SW 1271 (cell line): ENCODE data around the gene RELN.
"Not testable (repeated sequence)": the region's sequence is repeated elsewhere in the genome, so short reads cannot be mapped to it uniquely, and the experiment has no call there.

ENCODE experiments used
- DNase-seq, 2 experiments: peaks; one replicate each; lab custom pipeline; 2025; lab: John Stamatoyannopoulos, UW

RELN gene

DNA sequence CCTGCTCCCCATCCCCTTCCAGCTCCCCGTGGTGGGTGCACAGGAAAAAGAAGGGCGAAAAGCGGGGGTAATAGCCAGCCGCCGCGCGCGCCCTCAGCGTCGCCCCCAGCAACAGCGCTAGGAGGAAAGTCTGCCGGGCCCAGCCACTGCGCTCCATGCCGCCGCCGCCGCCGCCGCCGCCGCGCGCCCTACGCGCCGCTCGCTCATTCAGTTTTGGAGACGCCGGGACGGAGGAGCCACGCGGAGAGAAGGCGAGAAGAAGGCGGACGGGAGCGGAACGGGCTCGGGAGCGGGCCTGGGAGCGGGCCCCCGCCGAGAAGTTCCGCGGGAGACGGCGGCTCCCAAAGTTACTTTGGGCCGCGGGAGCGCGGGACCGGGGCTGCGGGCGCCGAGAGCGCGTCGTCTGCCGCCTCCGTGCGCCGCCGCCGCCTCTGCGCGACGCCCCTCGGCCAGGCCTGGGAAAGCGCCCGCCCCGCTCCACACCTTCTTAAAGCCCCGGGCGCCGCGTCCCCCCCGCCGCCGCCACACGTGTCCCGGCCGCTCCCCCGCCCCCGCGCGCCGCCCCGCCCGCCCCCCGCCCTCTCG lies at the start of gene RELN:
Gene RELN, minus strand, starts transcription at position 459 of the 585 bp plus-strand sequence. Its CDS starts 302 bp downstream, at position 157.
- DNase-seq = no peak

DNA sequence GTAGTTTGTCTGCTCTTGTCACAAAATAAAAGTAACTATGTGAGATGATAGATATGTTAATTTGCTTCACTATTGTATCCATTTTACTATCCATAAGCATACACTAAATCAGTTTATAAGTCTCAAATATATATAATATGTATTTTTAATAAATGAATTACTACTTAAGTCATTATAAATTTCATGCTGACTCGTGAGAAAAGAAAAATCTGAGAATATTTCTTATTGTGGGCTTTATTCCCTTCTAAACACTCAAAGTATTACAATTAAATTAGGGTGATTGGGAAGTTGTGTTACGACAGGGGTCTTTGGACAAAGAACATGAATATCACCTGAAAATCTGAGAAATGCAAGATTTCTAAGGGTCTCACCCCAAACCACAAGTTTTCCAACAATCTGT lies 48.7 kb upstream of the RELN start:
- DNase-seq = no peak

DNA sequence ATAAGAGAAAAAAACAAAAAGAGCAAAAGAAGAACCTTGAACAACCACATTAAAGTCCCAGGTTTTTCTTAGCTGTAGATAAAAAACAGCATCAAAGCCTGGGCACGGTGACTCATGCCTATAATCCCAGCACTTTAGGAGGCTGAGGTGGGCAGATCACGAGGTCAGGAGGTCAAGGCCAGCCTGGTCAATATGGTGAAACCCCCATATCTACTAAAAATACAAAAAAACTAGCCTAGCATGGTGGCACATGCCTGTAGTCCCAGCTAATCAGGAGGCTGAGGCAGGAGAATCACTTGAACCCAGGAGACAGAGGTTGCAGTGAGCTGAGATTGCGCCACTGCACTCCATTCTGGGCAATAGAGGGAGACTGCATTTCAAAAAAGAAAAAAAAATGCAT lies 47.4 kb upstream of the RELN start:
- not testable (repeated sequence) for DNase-seq

DNA sequence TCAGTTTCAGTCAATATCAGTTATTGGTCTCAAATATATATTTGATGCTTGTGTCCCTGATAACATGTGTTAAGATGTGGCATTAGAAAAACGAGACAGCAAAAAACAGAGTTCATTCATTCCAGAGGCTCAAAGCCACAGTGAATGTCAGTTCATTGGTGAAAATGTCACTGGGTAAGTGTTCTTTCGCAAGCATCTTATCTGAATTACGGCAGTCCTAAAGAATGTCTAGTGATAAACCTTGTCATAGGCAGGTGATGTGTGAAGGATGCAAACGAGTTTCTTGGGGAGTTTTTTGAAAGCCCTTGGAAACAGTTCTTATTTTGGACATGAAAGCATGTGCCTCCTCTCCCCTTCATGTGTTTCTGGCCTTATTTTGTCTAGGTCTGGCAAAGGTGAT lies 45.9 kb upstream of the RELN start:
- DNase-seq = no peak

DNA sequence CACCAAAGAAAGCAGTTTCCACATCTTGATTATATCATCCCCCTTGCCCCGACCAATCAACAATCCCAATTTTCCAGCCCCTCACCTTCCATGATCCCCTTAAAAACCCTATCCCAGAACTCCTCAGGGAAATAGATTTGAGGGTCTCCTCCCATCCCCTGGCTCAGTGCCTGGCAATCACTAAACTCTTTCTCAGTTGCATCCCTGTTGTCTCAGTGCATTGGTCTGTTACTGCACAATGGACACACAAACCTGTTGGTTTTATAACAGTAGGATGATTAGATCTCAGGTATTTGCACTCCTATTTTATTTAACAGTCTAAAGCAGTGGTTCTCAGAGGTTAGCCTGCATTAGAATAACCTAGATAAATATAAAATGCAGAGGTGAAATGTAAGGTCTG lies 45.2 kb upstream of the RELN start:
- no peak for DNase-seq

DNA sequence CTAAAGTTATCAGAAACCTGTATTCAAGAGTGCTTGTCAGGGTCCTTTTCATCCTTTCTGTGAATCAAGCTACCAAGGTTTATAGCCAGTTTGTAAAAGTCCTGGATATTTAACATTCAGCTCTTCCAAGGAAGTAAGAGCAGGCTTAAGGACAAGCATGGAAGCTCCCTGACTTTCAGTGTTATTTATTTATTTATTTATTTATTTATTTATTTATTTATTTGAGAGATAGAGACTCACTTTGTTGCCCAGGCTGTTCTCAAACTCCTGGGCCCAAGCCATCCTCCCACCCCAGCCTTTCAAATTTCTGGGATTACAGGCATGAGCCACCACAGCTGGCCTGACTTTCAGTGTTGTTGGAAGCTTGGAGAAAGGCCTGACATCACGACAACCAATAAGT lies 44.4 kb upstream of the RELN start:
- DNase-seq = no peak

DNA sequence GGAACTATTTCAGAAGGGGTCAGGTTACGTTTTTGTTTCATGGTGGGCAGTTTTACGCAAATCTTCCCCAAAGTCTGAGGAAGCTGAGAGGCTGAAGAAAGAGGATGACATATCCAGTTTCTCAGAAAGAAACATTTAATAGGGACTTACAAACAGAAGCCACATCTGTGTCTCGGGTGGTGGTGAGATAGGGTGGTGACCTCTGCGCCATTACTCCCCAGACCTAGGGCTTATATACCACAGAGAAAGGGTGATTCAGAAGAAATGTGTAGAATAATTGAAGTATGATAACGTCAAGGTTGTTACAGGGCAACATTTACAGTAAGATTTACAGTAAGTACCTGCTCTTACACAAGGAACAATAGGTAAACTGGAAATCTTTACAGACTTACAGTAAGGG lies 43.0 kb upstream of the RELN start:
- DNase-seq = no peak

DNA sequence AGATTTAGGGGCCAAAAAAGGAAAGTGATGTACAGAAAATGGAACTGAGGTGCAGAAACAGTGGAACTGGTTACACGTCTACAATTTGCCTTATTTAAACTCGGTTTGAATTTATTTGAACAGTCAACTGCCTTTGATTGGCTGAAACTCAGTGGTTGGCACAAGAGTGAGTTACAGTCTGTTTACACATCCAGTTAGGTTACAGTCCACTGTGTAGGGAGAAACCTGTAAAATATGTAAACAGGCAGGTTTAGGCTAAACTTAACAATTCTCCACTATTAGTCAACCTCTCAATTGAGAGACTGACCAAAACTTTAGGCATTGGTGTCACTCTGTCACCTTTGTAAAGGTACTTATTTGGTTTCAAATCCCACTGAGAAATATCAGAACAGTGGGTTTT lies 40.3 kb upstream of the RELN start:
- DNase-seq = no peak

DNA sequence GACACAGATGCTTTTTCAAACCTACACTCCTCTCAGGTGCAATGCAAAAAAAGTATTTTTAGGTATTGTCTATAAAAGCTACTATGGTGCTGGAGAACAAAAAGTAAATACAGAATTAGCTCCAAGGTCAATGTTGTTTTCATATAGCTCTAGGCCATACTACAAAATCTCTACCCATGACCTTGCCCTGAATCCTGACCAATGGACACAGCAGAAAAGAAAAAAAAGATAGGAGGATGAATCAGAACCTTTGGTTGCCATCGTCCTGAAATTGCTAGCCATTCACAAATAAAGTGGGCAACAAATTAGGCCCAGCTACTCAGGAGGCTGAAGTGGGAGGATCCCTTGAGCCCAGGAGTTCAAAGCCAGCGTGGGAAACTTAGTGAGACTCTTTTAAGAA lies 35.2 kb upstream of the RELN start:
- DNase-seq = no peak

DNA sequence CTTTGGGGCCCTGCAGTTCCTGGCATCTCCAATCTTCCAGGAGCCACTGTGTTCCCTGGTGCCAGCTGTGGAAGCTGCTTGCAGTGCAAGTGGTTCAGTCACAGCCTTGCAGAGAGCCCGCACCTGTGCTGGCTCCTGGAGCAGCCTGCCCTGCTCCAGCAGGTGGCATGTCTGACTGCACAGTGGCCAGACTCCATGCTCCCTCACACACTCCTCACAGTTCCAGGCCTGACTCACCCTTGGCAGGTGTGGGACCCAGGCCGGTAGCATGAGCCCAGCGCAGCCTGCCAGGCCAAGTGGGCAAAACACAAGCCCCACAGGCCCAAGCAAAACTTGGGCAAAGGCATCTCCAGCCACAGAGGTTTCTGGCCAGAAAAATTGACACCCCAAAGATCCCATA lies 33.6 kb upstream of the RELN start:
- no peak for DNase-seq

DNA sequence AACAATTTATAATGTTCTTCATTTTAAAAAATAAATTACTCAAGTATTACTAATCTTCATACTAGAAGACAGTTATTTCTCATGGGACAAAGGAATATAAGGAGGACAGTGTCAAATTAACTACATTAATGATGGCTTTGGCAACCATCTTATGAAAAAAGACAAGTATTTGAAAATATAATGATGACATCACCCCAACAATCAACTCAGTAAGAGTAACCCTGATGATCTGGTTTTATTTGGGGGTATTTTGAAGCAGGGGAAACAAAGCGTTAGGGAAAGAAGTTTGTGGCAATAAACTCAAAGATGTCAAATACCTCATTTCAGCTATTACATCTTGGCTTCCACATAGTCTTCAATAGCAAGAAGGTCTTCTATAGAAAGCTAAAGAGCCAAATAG lies 29.0 kb upstream of the RELN start:
- DNase-seq = no peak

DNA sequence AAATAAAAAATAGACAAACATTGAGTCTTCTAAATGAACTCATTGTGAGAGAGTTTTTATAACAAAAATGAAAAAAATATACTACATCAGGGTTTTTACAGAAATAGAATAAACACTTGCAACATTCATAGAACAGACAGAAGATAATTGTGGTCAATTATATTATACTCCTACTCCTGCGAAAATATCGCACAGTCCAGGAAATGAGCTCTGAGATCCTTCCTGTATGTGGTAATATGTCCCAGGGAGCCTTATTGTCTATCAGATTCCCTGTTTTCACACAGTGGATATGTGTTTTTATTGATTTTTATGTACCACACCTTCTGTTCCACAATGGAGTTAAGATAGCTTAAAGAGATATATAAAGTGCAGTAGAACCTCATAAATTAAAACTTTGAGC lies 27.5 kb upstream of the RELN start:
- no peak for DNase-seq

DNA sequence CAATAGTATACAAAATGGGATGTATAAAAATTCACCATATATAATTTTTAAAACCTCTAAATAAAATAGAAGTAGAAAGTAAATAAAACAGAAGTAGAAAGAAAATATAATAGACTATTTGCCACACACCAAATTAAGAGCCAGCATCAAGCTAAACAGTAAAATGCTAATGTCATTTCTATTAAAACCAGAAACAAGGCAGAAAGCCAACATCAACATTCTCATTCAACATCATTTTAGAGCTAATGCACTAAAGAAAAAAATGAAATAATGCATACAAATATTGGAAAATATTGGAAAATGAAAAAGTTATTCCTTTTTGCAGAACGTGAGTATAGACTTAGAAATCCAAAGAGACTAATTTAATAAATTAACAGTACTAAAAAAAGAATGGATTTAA lies 23.4 kb upstream of the RELN start:
- no peak for DNase-seq

DNA sequence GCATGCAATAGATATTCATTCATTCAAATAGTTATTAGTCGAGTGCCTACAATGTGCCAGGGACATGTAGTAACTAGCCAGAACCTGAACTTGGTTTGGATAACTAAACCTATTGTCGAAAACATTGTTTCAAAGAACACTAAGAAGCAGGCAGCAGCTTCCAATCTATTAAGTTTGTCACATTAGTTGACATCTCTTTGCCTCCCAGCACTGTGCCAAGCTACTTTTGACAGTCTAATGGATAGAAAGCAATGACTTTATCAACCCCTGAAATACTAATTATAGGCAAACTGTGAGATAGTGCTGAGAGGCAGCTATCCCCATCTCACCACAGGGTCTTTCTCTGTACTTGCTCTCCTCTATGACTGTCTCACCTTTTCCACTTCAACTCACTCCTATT lies 22.4 kb upstream of the RELN start:
- no peak for DNase-seq

DNA sequence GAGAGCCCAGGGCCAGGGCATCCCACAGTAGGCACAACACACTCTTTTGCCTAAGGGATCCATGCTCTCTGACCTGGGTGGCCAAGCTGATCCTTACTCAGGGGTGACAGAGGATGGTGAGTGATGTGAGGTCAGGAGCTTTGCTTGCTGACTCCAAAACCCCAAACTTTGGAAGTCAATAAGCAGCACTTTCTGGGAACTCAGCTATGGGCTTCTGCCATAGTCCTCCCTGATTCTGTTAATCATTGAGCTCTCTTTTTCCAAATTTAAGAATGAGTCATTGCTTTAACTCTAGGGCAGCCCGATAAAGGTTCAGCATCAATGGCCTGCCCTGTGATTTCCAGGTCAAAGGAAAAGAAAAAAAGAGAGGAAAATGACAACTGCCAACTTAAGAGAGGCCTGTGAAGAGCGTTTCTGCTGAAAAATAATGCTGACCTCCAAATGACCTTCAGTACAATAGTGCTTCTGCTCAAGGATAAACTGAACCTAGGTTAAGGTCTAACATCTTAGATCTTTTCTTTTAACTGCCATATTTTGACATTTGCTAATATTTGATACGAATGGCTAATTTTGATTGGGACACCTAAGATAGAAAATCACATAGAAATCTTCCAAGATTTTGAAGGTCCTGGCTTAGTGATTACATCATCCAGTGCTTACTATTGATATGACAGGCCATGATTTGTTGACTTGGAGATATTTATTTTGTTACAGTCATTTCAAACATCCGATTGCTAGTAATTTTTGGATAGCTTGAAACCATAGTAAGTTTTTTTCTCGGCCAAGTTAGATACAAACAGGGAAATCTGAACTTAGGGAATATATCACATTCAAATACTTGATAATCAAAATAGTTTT lies 20.8 kb upstream of the RELN start:
- no peak for DNase-seq

DNA sequence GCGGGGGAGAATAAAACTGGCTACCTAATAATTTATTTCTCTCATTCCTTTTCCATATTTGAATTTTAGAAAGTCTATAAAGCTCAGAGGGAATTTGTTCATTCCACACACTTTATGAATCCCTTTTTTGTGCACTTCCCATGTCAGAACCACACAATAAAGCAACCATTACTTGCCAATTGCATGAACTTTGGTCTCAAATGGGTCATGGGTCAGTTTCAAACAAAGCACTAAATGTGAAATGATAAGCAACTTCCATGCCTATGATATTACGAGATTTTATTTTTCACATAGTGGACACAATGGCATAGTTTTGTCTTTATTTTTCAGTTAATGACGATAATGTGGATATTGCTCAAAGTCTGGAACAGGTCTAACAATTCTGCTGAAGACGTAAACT lies 18.6 kb upstream of the RELN start:
- no peak for DNase-seq

DNA sequence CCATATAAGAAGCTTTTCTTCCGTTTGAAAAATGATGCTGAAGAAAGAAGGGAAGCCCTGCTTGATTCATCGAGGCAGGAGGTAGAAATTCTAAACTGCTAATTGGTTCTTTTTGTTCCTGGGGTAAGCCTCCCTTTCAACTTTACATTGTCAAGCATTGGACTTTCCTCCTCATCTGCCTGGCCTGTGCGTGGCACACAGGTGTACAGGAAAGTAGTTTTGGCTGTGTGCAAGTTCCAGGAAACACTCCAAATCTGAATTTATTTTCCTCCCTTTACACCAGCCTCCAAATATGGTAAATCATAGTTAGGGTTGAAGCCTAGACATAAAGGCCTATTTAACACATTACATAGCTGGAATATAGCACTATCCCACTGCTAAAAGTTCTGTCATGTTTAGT lies 18.2 kb upstream of the RELN start:
- DNase-seq = no peak

DNA sequence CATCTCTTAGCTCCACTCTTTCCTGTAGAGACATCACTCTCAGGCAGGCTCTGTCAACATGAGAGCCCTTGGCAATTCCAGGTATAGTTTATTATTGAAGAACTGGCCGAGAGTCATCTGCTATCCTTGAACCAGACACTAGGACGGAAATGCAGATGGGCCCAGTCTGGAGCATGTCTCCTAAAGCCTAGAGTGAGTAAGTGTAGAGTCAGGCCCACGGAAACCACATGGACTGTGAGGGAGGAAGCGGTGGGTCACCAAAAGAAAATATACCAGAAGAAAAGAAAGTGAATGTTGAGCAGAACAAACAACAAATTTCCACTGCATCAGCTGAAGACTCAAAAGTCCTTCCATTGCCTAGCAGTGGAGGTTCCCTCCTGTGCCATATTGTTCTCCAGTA lies 15.7 kb upstream of the RELN start:
- no peak for DNase-seq

DNA sequence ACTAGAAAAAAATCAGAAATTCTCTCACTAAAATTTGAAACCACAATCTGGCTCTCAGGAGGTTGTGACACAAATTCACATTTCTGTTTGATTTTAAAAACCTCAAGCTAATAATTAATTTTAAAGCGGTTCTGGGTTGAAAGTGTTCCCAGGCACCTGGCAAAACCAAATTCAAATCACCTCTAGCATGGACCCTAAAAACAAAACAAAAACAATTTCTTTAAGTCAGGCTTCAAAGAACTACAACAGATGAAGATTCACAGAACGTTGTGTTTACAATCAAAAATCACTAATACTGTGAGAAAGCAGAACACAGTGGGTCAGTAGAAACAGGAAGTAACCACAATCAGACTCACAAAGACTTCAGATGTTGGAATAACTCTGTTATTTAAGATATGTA lies 7.2 kb upstream of the RELN start:
- DNase-seq = no peak

DNA sequence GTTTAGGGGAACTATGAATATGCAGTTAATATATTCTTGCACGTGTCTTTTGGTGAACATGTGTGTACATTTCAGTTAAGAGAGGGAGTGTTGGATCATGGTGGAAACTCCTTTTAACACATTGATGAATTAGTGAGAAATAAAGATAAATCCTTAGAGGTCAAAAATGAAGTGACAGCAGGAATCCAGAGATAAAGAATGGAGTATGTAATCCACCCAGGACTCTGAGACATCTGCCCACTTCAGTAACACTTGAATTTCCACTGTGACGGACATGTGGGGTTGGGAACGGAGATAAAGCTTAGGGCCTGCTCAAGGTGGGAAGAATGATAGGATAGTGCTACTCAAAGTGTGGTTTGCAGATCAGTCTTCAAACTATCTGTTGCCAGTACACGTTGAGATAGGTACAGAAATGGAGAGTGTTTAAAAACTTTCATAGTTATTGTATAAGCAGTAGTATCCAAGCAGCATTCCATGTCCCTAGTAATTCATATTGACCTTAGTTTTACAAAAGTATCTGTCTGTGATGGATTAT lies 6.6 kb upstream of the RELN start:
- DNase-seq = no peak

DNA sequence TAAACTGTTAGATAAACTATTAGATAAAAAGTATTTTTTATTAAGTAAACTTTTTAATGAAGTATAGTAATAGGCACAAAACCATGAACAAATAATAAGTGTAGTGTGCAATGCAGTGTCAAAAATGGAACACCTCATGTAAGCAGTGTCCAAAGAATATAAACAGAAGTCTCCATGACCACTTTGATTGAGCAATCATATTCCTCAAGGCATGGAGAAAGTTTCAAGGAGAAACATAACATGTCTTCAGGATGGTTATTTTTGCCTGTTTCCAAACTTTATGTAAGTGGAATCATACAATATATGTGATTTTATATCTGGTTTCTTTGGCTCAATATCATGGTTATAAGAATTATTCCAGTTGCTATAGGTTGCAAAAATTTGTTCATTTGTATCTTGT lies 6.1 kb upstream of the RELN start:
- DNase-seq = no peak

DNA sequence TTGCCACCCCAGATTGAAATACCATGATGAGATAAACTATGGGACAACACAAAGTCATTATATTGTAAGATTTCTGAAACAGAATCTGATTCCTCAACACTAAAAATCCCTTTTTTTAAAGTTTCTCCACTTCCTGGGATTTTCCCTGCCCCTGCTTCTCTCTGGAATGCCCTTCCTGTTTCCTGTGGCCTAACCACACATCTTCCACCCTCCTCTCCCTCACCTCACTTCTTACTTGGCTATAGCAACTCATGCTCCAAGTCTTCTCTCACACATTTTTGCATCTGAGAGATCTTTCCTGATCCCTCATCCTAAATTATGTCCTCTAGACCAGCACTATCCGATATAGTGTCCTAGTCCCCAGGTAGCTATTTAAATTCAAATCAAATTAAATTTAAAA lies 4.1 kb upstream of the RELN start:
- DNase-seq = no peak

DNA sequence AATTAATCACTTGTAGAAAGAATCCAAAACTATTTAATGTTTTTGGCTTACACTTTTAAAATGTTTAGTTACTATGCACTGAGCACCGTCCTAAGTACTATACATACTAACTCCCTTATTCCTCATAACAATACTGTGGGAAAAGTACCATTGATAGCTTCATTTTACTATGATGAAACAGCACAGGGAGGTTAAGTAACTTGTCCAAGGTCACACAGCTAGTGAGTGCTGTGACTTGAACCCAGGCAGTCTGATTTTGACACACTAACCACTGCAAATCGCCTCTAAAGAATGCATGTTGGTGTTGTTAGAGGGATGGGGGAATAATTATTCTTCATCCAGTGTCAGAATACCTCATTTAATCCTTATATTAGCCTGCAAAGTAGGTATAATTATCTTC lies 1.9 kb upstream of the RELN start:
- no peak for DNase-seq

DNA sequence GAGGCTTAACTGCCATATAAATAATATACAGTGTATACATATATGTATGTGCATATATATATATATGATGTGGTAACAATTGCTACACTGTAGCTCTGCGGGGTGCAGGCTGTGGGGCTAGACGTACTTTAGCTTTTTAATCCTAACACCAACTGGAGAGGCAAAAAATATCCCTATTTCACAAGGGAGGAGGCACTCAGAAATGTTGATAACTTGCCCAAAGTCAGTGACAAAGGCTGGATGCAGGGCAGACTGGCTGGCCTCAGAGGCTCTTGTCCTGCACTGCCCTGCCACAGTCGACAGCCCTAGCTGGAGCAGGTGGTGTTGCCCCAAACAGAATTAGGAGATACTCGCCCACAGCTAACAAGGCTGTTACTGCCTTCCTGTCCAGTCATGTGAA lies 1.5 kb upstream of the RELN start:
- DNase-seq = no peak
